ENCODE data around the gene ASCC3.
"Not testable (repeated sequence)": the region's sequence is repeated elsewhere in the genome, so short reads cannot be mapped to it uniquely, and the experiment has no call there.

Gene ASCC3

GRCh38 chr6:100712997-100713396, 168.1 kb downstream of the ASCC3 start:
- DNase-seq, result no peak

- no peak for DNase-seq
Measured at GRCh38 chr6:100706491-100706890, 174.6 kb downstream of the ASCC3 start.

- DNase-seq, result no peak
Measured at GRCh38 chr6:100704961-100705360, 176.2 kb downstream of the ASCC3 start.

- DNase-seq, result no peak
Measured at GRCh38 chr6:100701728-100702127, 179.4 kb downstream of the ASCC3 start.

- DNase-seq, result no peak
Measured at GRCh38 chr6:100700009-100700408, 181.1 kb downstream of the ASCC3 start.

GRCh38 chr6:100695445-100695844, 185.7 kb downstream of the ASCC3 start:
- DNase-seq, result no peak

GRCh38 chr6:100693249-100693927, 187.7 kb downstream of the ASCC3 start:
- DNase-seq, result no peak

GRCh38 chr6:100691972-100692371, 189.2 kb downstream of the ASCC3 start:
- DNase-seq, result no peak

GRCh38 chr6:100686216-100686615, 194.9 kb downstream of the ASCC3 start:
- no peak for DNase-seq

- DNase-seq, result no peak
Measured at GRCh38 chr6:100685747-100686146, 195.4 kb downstream of the ASCC3 start.

GRCh38 chr6:100680163-100680562, 201.0 kb downstream of the ASCC3 start:
- no peak for DNase-seq

- no peak for DNase-seq
Measured at GRCh38 chr6:100678027-100678426, 203.1 kb downstream of the ASCC3 start.

GRCh38 chr6:100677240-100677639, 203.9 kb downstream of the ASCC3 start:
- DNase-seq, result no peak

- no peak for DNase-seq
Measured at GRCh38 chr6:100673641-100674040, 207.5 kb downstream of the ASCC3 start.

- DNase-seq, result no peak
Measured at GRCh38 chr6:100671740-100672139, 209.4 kb downstream of the ASCC3 start.

GRCh38 chr6:100670056-100670455, 211.1 kb downstream of the ASCC3 start:
- DNase-seq, result no peak

GRCh38 chr6:100665041-100665380, 216.1 kb downstream of the ASCC3 start:
- DNase-seq, result no peak

GRCh38 chr6:100664274-100665040, 216.7 kb downstream of the ASCC3 start:
- DNase-seq, result no peak

- DNase-seq, result no peak
Measured at GRCh38 chr6:100663219-100663863, 217.8 kb downstream of the ASCC3 start.

GRCh38 chr6:100662264-100662663, 218.9 kb downstream of the ASCC3 start:
- no peak for DNase-seq

GRCh38 chr6:100658486-100658885, 222.6 kb downstream of the ASCC3 start:
- no peak for DNase-seq

GRCh38 chr6:100657678-100658330, 223.3 kb downstream of the ASCC3 start:
- no peak for DNase-seq

- DNase-seq, result not testable (repeated sequence)
Measured at GRCh38 chr6:100641147-100641546, 240.0 kb downstream of the ASCC3 start.

Measured in left hindlimb (tissue), 1 donor.